GM18873 (cell line): ENCODE results near the gene EDNRA.
"Not testable (repeated sequence)": the region's sequence is repeated elsewhere in the genome, so short reads cannot be mapped to it uniquely, and the experiment has no call there.

ENCODE experiments used
- ATAC-seq: cut with Tn5 transposase; IDR thresholded peaks from one replicate; pipeline ENCODE4 v1.9.1; 2021; ENCODE audit warnings: mild to moderate bottlenecking, moderate library complexity, moderate number of reproducible peaks; ENCODE audit not compliant: unreplicated experiment, low FRiP score

Gene EDNRA

GRCh38 chr4:147480891-147481576 is at the start of gene EDNRA:
Gene EDNRA, plus strand, starts transcription at chr4:147481097. Its CDS starts 4,585 bp downstream, at chr4:147485682.
- no peak for ATAC-seq

- not testable (repeated sequence) for ATAC-seq
Measured at GRCh38 chr4:147434370-147434769, 46.5 kb upstream of the EDNRA start.

GRCh38 chr4:147440442-147440841 is 40.5 kb upstream of the EDNRA start:
- no peak for ATAC-seq

GRCh38 chr4:147447786-147448185 is 33.1 kb upstream of the EDNRA start:
- ATAC-seq, result no peak

GRCh38 chr4:147453561-147454141 is 27.2 kb upstream of the EDNRA start:
- ATAC-seq, result no peak

GRCh38 chr4:147456706-147457105 is 24.2 kb upstream of the EDNRA start:
- ATAC-seq, result no peak

GRCh38 chr4:147461161-147461560 is 19.7 kb upstream of the EDNRA start:
- no peak for ATAC-seq

GRCh38 chr4:147463065-147463464 is 17.8 kb upstream of the EDNRA start:
- no peak for ATAC-seq

- no peak for ATAC-seq
Measured at GRCh38 chr4:147465461-147465860, 15.4 kb upstream of the EDNRA start.

GRCh38 chr4:147477439-147477838 is 3.5 kb upstream of the EDNRA start:
- no peak for ATAC-seq

- ATAC-seq, result no peak
Measured at GRCh38 chr4:147479376-147479775, 1.5 kb upstream of the EDNRA start.

- ATAC-seq, result no peak
Measured at GRCh38 chr4:147479786-147480185, 1.1 kb upstream of the EDNRA start.

- no peak for ATAC-seq
Measured at GRCh38 chr4:147480502-147480890, 401 bp upstream of the EDNRA start.

- no peak for ATAC-seq
Measured at GRCh38 chr4:147481577-147482109, 746 bp downstream of the EDNRA start.

- no peak for ATAC-seq
Measured at GRCh38 chr4:147482281-147482680, 1.4 kb downstream of the EDNRA start.

GRCh38 chr4:147485167-147485566 is 4.3 kb downstream of the EDNRA start:
- no peak for ATAC-seq

- ATAC-seq, result no peak
Measured at GRCh38 chr4:147487616-147488015, 6.7 kb downstream of the EDNRA start.

- no peak for ATAC-seq
Measured at GRCh38 chr4:147488556-147488955, 7.7 kb downstream of the EDNRA start.

- ATAC-seq, result no peak
Measured at GRCh38 chr4:147491086-147491485, 10.2 kb downstream of the EDNRA start.

GRCh38 chr4:147492306-147492705 is 11.4 kb downstream of the EDNRA start:
- no peak for ATAC-seq

GRCh38 chr4:147492761-147493160 is 11.9 kb downstream of the EDNRA start:
- ATAC-seq, result no peak

- no peak for ATAC-seq
Measured at GRCh38 chr4:147493307-147493706, 12.4 kb downstream of the EDNRA start.
